ENCODE measurements around the gene MIX23. TPM values are rescaled to one million over a fixed set of nuclear protein-coding genes. Genes with fewer than 3 reads are reported as not detected.

The MIX23 gene
- total and polyA plus RNA-seq, 10 of the 15 experiments (the other 5 are each of a cell fraction or from before 2014, with no cell fraction given) = 30.0 to 176 (median 62.4) TPM

DNA sequence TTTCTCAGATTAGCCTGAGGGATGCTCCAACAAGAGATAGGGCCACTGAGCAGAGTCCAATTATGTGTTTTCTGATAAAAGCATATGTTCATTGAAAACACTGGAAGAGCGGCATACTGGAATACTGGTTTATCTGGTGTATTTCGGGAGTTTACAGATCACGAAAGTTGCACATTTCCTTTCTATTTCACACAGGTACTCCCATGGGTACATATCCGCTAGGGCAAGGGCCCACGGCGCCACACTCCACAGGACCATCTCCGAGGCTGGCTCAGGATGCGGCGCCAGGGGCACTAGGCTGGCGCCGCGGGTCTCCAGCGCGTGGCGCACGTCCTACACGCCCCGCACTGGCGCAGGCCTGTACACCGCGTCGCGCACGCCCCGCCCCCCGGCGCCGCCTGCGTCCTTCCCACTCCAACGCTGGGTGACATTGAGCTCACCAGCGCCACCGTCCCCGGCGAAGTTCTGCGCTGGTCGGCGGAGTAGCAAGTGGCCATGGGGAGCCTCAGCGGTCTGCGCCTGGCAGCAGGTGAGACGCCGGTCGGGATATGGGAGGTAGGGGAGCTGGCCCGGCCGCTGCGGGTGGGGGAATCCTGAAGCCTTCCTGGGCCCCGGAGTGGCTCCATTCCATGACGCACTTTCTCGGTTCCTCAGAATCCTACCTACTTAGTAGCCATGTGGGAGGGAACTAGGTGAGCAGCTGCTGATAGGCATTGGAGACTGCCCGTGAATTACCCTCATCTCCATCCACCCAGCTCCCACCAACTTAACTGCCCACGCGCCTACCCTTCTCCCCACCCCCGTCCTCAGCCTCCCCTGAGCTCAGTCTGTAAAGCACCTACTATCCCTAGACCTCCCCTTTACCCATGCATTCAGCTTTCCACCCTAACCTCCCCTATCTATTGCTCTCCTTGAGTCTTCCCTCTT lies 1.0 kb upstream of the MIX23 start, which contains the start of gene FAM162A (continued):
- TF ChIP-seq, protein P1, sequence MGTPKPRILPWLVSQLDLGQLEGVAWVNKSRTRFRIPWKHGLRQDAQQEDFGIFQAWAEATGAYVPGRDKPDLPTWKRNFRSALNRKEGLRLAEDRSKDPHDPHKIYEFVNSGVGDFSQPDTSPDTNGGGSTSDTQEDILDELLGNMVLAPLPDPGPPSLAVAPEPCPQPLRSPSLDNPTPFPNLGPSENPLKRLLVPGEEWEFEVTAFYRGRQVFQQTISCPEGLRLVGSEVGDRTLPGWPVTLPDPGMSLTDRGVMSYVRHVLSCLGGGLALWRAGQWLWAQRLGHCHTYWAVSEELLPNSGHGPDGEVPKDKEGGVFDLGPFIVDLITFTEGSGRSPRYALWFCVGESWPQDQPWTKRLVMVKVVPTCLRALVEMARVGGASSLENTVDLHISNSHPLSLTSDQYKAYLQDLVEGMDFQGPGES (IDR thresholded peaks at IDR 0.05) = no peak
- TF ChIP-seq EED (IDR thresholded peaks at IDR 0.05; ENCODE audit: low read depth) (peak; percentile 75; the same call in 1 of the 2 replicates), RCOR1 (conservative IDR thresholded peaks at IDR 0.05; ENCODE audit: low read depth, low read length) (0 out of 2 replicates have a peak, but pooled peaks have one; percentile 38), STAT1 (conservative IDR thresholded peaks at IDR 0.05) (peak; percentile 81; the same call in 1 of the 2 replicates), CEBPB (IDR thresholded peaks at IDR 0.05; ENCODE audit: borderline replicate concordance in 1 of 2, low read depth in 2 of 2, low read length in 2 of 2) (0 out of 4 replicates have a peak, but pooled peaks of 1 of the 2 experiments have one; percentile 10), SREBF1 (IDR thresholded peaks at IDR 0.05; ENCODE audit: low read length) (no peak), RBBP5 (conservative IDR thresholded peaks at IDR 0.05) (no peak), HDGF (IDR thresholded peaks at IDR 0.05) (peak; percentile 85; the same call in 1 of the 2 replicates), SUPT20H (IDR thresholded peaks at IDR 0.05; ENCODE audit: borderline replicate concordance, control insufficient read depth, low read depth, low read length) (no peak), HDAC6 (IDR thresholded peaks at IDR 0.05; ENCODE audit: unreplicated experiment) (peak; percentile 70), WRNIP1 (IDR thresholded peaks at IDR 0.05; ENCODE audit: borderline replicate concordance, low read depth, low read length) (no peak), YY1 (IDR thresholded peaks at IDR 0.05; ENCODE audit: low read depth, low read length) (peak; percentile 91), CBX5 (IDR thresholded peaks at IDR 0.05; ENCODE audit: low read depth) (no peak), ZNF217 (IDR thresholded peaks at IDR 0.05) (0 out of 2 replicates have a peak, but pooled peaks have one; percentile 46), ETV6 (conservative IDR thresholded peaks at IDR 0.05 in 1 of 2, IDR thresholded peaks at IDR 0.05 in 1 of 2; ENCODE audit: borderline replicate concordance in 1 of 2, low read depth in 1 of 2) (no peak), RB1 (IDR thresholded peaks at IDR 0.05; ENCODE audit: borderline replicate concordance) (0 out of 2 replicates have a peak, but pooled peaks have one; percentile 42), KAT2A (conservative IDR thresholded peaks at IDR 0.05; ENCODE audit: control insufficient read depth, low read depth, low read length) (no peak), ZNF622 (IDR thresholded peaks at IDR 0.05) (no peak), FOS (IDR thresholded peaks at IDR 0.05; ENCODE audit: borderline replicate concordance, extremely low read depth, insufficient read length) (no peak), CREM (IDR thresholded peaks at IDR 0.05; ENCODE audit: low read depth) (peak; percentile 69; the same call in 1 of the 2 replicates), POLR2AphosphoS5 (IDR thresholded peaks at IDR 0.05; ENCODE audit: low read length) (peak; percentile 95), PAX5 (IDR thresholded peaks at IDR 0.05; ENCODE audit: borderline replicate concordance, low read depth, low read length) (peak; percentile 61; the same call in 1 of the 2 replicates), IKZF2 (IDR thresholded peaks at IDR 0.05) (peak; percentile 94 to 95), CHD2 (IDR thresholded peaks at IDR 0.05; ENCODE audit: borderline replicate concordance, low read depth, low read length) (0 out of 2 replicates have a peak, but pooled peaks have one; percentile 14), HCFC1 (IDR thresholded peaks at IDR 0.05; ENCODE audit: low read length) (peak; percentile 41)
- TF ChIP-seq, protein P2, sequence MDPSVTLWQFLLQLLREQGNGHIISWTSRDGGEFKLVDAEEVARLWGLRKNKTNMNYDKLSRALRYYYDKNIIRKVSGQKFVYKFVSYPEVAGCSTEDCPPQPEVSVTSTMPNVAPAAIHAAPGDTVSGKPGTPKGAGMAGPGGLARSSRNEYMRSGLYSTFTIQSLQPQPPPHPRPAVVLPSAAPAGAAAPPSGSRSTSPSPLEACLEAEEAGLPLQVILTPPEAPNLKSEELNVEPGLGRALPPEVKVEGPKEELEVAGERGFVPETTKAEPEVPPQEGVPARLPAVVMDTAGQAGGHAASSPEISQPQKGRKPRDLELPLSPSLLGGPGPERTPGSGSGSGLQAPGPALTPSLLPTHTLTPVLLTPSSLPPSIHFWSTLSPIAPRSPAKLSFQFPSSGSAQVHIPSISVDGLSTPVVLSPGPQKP (IDR thresholded peaks at IDR 0.05; ENCODE audit: low read depth, low read length) = no peak

Measured in GM12878 (cell line).